GM23338 (cell line): ENCODE measurements around the gene CLSTN2. TPM values are rescaled to one million over a fixed set of nuclear protein-coding genes. Genes with fewer than 3 reads are reported as not detected.

ENCODE experiments used
- ATAC-seq: fragments of 200-7000 bp; cut with Tn5 transposase; 3 replicates; pipeline ENCODE4 v1.9.1; 2020
- DNase-seq: peaks from one replicate; pipeline ENCODE4 v3.0.0-alpha.2; 2015; ENCODE audit warnings: low spot score
- H2AFZ ChIP-seq: fragments of 200-600 bp; sonication (generic); 2 replicates; pipeline ENCODE4 v1.8.0; 2016; ENCODE audit warnings: antibody characterized with exemption, mild to moderate bottlenecking, moderate library complexity
- H3F3A ChIP-seq: fragments of 200-600 bp; sonication (generic); replicated peaks from 2 replicates; pipeline ENCODE4 v1.8.0; 2017; ENCODE audit warnings: antibody characterized with exemption, mixed run types, low read depth
- H3K27ac ChIP-seq: fragments of 200-600 bp; sonication (generic); 2 replicates; pipeline ENCODE4 v1.6.1; 2016; ENCODE audit warnings: low read depth
- H3K27me3 ChIP-seq: fragments of 200-600 bp; sonication (generic); 2 replicates; pipeline ENCODE4 v1.8.0; 2016; ENCODE audit warnings: mild to moderate bottlenecking, mixed run types, moderate library complexity; ENCODE audit not compliant: insufficient read depth
- H3K36me3 ChIP-seq: fragments of 200-600 bp; sonication (generic); 2 replicates; pipeline ENCODE4 v1.8.0; 2016; ENCODE audit warnings: mild to moderate bottlenecking; ENCODE audit not compliant: insufficient read depth
- H3K4me1 ChIP-seq: fragments of 200-600 bp; sonication (generic); 2 replicates; pipeline ENCODE4 v1.8.0; 2016; ENCODE audit warnings: mild to moderate bottlenecking, moderate library complexity; ENCODE audit not compliant: insufficient read depth
- H3K4me2 ChIP-seq: fragments of 200-600 bp; sonication (generic); 2 replicates; pipeline ENCODE4 v1.7.1; 2017; ENCODE audit warnings: mixed run types
- H3K4me3 ChIP-seq: fragments of 200-600 bp; sonication (generic); 2 replicates; pipeline ENCODE4 v1.6.1; 2016; ENCODE audit warnings: mixed run types
- H3K79me2 ChIP-seq: fragments of 200-600 bp; sonication (generic); replicated peaks from 2 replicates; pipeline ENCODE4 v1.8.0; 2017; ENCODE audit warnings: mild to moderate bottlenecking; ENCODE audit not compliant: insufficient read depth
- H3K9me2 ChIP-seq: fragments of 200-600 bp; sonication (generic); 2 replicates; pipeline ENCODE4 v1.8.0; 2017; ENCODE audit not compliant: insufficient read depth
- H4K20me1 ChIP-seq: fragments of 200-600 bp; sonication (generic); replicated peaks from 2 replicates; pipeline ENCODE4 v1.8.0; 2017; ENCODE audit warnings: mild to moderate bottlenecking; ENCODE audit not compliant: insufficient read depth
- H3K27ac Mint-ChIP-seq: 2 replicates; pipeline ENCODE4 v1.8.0; 2020; ENCODE audit warnings: inconsistent platforms, mild to moderate bottlenecking, moderate library complexity, mixed read lengths
- H3K27me3 Mint-ChIP-seq: 3 replicates; pipeline ENCODE4 v1.8.0; 2022; ENCODE audit warnings: low read depth, mild to moderate bottlenecking, moderate library complexity, mixed read lengths, inconsistent platforms; ENCODE audit not compliant: insufficient read depth, poor library complexity
- H3K36me3 Mint-ChIP-seq: 3 replicates; pipeline ENCODE4 v1.8.0; 2021; ENCODE audit warnings: low read depth, mild to moderate bottlenecking, inconsistent platforms, moderate library complexity, mixed read lengths
- H3K4me1 Mint-ChIP-seq: 3 replicates; pipeline ENCODE4 v1.8.0; 2020; ENCODE audit warnings: mild to moderate bottlenecking, inconsistent platforms, mixed read lengths
- H3K4me3 Mint-ChIP-seq: 3 replicates; pipeline ENCODE4 v1.8.0; 2021; ENCODE audit warnings: moderate library complexity, mild to moderate bottlenecking, inconsistent platforms, mixed read lengths
- H3K9me3 Mint-ChIP-seq: 3 replicates; pipeline ENCODE4 v1.8.0; 2020; ENCODE audit warnings: moderate library complexity, mild to moderate bottlenecking, inconsistent platforms, mixed read lengths
- CREB1 ChIP-seq: fragments of 250-450 bp; sonication (Bioruptor Pico); IDR thresholded peaks from 2 replicates; pipeline ENCODE4 v1.5.0; 2020; ENCODE audit warnings: low read depth, mild to moderate bottlenecking, moderate library complexity
- CTCF ChIP-seq, 2 experiments: fragments of 200-600 bp in 1 of 2; sonication (generic) in 1 of 2; conservative IDR thresholded peaks; 2 replicates each; pipeline versions ENCODE4 v1.5.1 to v1.6.1; 2016 to 2017; ENCODE audit warnings: antibody characterized with exemption in 2 of 2, low read depth in 2 of 2, mild to moderate bottlenecking in 2 of 2, moderate library complexity in 1 of 2
- ETS1 ChIP-seq: IDR thresholded peaks from 2 replicates; pipeline ENCODE4 v1.6.1; 2016; ENCODE audit warnings: antibody characterized with exemption
- EZH2 ChIP-seq: fragments of 200-600 bp; sonication (generic); IDR thresholded peaks from one replicate; pipeline ENCODE4 v1.8.0; 2017; ENCODE audit warnings: antibody characterized with exemption, mild to moderate bottlenecking, low read depth; ENCODE audit not compliant: unreplicated experiment
- EZH2phosphoT487 ChIP-seq: fragments of 200-600 bp; sonication (generic); IDR thresholded peaks from one replicate; pipeline ENCODE4 v1.8.1; 2018; ENCODE audit warnings: antibody characterized with exemption; ENCODE audit not compliant: unreplicated experiment
- JUNB ChIP-seq: IDR thresholded peaks from one replicate; pipeline ENCODE4 v1.6.1; 2016; ENCODE audit warnings: antibody characterized with exemption; ENCODE audit not compliant: unreplicated experiment
- NANOG ChIP-seq: IDR thresholded peaks from 2 replicates; pipeline ENCODE4 v1.6.1; 2016; ENCODE audit warnings: antibody characterized with exemption, borderline replicate concordance
- POLR2AphosphoS5 ChIP-seq: IDR thresholded peaks from 2 replicates; pipeline ENCODE4 v1.6.1; 2016; ENCODE audit warnings: antibody characterized with exemption, low read depth
- REST ChIP-seq: IDR thresholded peaks from one replicate; pipeline ENCODE4 v1.6.1; 2018; ENCODE audit warnings: antibody characterized with exemption; ENCODE audit not compliant: unreplicated experiment
- STAT1 ChIP-seq: IDR thresholded peaks from one replicate; pipeline ENCODE4 v1.6.1; 2016; ENCODE audit warnings: antibody characterized with exemption; ENCODE audit not compliant: unreplicated experiment
- ZNF114 ChIP-seq: fragments of 250-450 bp; sonication (Bioruptor Pico); IDR thresholded peaks from 2 replicates; pipeline ENCODE4 v1.5.0; 2020; ENCODE audit warnings: mild to moderate bottlenecking, moderate library complexity
- ZNF331 ChIP-seq: fragments of 250-450 bp; sonication (Bioruptor Pico); IDR thresholded peaks from 2 replicates; pipeline ENCODE4 v1.5.0; 2020; ENCODE audit warnings: low read depth, mild to moderate bottlenecking, moderate library complexity
- ZNF462 ChIP-seq: fragments of 250-450 bp; sonication (Bioruptor Pico); IDR thresholded peaks from 2 replicates; pipeline ENCODE4 v1.5.0; 2020; ENCODE audit warnings: mild to moderate bottlenecking, moderate library complexity
- polyA plus RNA-seq: library from polyadenylated mRNA; unstranded; fragments of >200 nt; fragmentation: Nextera tagmentation; extraction: Ambion mirVana; gene quantifications from 2 replicates; pipeline ENCODE4 v1.2.1, GENCODE V29; 2016
- total RNA-seq: library from RNA; depleted of rRNA; stranded (reverse); fragments of >200 nt; shearing (Covaris generic); gene quantifications from 2 replicates; pipeline ENCODE4 v1.2.3, GENCODE V29; 2014

Gene CLSTN2
- total and polyA plus RNA-seq, 2 experiments from 2014 or later = 0.11 to 0.83 TPM

GRCh38 chr3:140593766-140594165 lies 658.8 kb downstream of the CLSTN2 start:
- H3K4me1 ChIP-seq = peaks cover 5% of the 10 kb centered on the region; the same call in 1 of the 2 replicates
- no peak for TF ChIP-seq REST
- no peak for TF ChIP-seq CREB1 (CRISPR knock-in tag)
- no peak for TF ChIP-seq STAT1
- no peak for TF ChIP-seq CTCF (conservative IDR thresholded peaks at IDR 0.05; ENCODE audit: low read depth in 2 of 2)
- TF ChIP-seq POLR2AphosphoS5 = no peak
- no peak for TF ChIP-seq ZNF331 (CRISPR knock-in tag)
- TF ChIP-seq NANOG = no peak
- no peak for TF ChIP-seq EZH2
- TF ChIP-seq EZH2phosphoT487 = no peak
- no peak for TF ChIP-seq JUNB
- no peak for TF ChIP-seq ETS1
- no peak for TF ChIP-seq ZNF462 (CRISPR knock-in tag)
- TF ChIP-seq ZNF114 (CRISPR knock-in tag) = no peak
- no peaks in the 10 kb centered on the region for H3K79me2 ChIP-seq
- no peaks in the 10 kb centered on the region for H3K36me3 Mint-ChIP-seq
- no peak overlapping the region for H2AFZ ChIP-seq
- H3K27me3 Mint-ChIP-seq = peaks cover 4% of the 10 kb centered on the region
- H3K9me2 ChIP-seq = no peaks in the 10 kb centered on the region
- H3K4me3 ChIP-seq = no peak overlapping the region
- ATAC-seq (no peak), DNase-seq (no peak)
- no peaks in the 10 kb centered on the region for H3K27me3 ChIP-seq
- H4K20me1 ChIP-seq = no peaks in the 10 kb centered on the region
- no peak overlapping the region for H3K4me2 ChIP-seq
- H3F3A ChIP-seq = no peaks in the 10 kb centered on the region
- H3K4me3 Mint-ChIP-seq = no peak overlapping the region
- no peaks in the 10 kb centered on the region; the same call in 2 of the 3 replicates for H3K9me3 Mint-ChIP-seq
- no peaks in the 10 kb centered on the region for H3K36me3 ChIP-seq
- peaks cover 2% of the 10 kb centered on the region; the same call in 2 of the 3 replicates for H3K4me1 Mint-ChIP-seq
- no peak overlapping the region for H3K27ac Mint-ChIP-seq
- H3K27ac ChIP-seq = no peak overlapping the region
